Lung microvascular endothelial cell (primary cell): ENCODE measurements around the gene EDA. TPM values are rescaled to one million over a fixed set of nuclear protein-coding genes. Genes with fewer than 3 reads are reported as not detected.

ENCODE experiments used
- DNase-seq, 2 donors: peaks; one replicate each; pipeline versions ENCODE4 v3.0.0 to v3.0.0-alpha.2; 2010; ENCODE audit warnings: low read depth in 2 of 2
- total RNA-seq: library from RNA; depleted of rRNA; stranded (reverse); fragments of >200 nt; gene quantifications from 2 replicates; pipeline ENCODE4 v1.2.1, GENCODE V29; 2014

Gene EDA
- total RNA-seq, 1 donor from 2014 or later, result 0.20 TPM

DNA sequence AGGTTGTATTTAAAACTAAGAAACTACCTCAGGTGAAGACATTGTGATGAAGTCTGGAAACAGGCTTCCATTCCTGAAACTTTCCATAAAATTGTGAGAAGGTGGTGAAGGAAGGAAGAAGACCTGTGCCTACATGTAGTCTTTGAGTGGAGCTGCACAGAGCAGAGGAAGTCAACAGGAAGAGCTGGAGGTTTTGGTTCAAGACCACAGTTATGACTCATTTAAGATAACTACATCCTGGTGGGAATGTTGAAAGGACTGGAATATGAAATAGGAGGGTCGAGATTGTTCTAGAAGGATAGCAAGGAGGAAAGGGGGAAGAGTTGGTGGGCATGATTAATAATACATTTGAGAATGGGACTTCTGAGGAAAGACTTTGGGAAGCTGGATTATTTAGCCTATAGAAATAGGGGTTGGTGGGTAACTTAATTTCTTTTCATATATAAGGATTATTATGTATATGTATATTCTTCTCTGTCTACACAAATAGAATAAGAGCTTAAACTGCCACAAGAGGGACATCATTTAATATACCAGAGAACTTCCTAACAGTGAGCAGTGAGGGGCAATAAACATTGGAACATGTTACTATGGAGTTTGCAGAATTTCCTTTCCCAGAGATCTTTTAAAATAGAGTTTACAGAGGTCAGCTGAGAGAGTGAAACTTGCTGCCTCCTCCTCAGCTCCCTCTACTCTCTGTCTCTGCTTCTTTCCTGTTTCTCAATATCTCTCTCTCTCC is 410.4 kb downstream of the EDA start:
- peak; percentile 45 to 61 for DNase-seq

DNA sequence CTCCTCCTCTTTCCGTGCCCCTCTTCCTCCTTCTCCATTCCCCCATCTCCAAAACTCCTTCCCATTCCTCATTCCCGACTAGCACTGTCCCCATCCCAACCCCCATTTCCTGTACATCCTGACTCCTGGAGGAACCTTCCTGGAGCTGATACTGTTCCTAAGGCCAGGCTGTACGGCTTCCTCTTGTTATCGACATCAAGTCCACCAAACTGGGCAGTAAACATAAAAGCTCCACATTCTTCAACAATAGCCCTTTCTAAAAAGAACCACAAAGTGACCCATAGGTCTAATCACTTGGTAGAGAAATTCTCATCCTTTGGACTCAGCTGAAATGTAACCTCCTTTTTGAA is 410.9 kb downstream of the EDA start:
- DNase-seq, result peak; percentile 30 to 64

DNA sequence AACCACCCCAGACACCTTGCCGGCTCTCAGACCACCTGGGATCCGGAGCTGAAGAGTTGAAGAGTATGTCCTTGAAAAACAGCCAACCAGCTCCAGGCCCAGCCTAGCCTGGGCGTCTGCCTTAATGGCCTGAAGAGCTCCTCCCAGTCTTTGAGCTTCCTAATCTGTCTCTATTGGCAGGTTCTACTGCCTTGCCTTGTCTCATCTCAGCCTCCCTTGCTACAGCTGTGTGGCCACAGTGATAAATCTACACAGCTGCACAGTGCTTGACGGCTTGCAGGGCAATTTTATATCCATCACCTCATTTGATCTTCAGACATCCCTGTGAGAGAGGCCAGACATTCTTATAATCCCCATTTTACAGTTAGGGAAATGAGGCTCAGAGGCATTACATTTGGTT is 413.9 kb downstream of the EDA start:
- no peak for DNase-seq

DNA sequence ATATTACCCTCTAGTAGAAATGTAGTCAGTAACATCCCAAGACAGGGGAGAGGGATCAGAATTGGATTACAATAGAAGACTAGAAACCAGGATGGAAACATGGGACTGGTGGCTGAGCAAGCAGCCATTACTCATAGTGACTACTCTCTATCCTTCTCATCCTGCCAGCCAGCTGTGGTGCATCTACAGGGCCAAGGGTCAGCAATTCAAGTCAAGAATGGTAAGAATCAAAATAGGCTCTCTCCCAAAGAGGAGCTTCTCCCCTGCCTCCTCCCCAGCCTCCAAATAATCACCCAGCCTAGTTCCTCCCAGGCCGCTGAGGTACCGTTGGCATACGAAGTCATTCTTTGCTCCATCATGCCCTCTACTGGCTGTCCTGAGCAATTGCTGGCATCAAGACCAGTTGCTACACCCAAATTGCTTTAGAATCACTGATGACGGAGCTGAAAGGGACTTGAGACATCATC is 414.4 kb downstream of the EDA start:
- peak; percentile 61 to 73 for DNase-seq

DNA sequence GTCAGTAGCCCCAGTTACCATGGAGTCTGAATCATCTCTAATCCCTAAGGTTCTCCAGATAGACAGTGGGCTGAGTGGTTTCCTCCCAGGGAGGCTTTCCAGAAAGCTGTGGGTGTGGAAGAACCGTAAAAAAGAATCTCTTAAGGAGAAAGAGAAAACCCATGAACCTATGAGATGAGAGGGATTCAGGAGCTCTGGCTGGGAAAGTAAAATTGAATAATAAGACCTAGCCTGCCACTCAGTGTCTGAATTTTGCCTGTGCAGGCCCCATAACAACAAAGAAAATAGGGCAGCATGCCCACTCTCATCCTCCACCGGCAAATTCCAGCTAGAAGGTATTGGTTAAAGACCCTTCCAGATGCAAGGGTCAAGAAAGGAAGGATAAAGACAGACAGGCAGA is 416.9 kb downstream of the EDA start:
- DNase-seq, result peak in 1 of 2 donors; percentile 39

DNA sequence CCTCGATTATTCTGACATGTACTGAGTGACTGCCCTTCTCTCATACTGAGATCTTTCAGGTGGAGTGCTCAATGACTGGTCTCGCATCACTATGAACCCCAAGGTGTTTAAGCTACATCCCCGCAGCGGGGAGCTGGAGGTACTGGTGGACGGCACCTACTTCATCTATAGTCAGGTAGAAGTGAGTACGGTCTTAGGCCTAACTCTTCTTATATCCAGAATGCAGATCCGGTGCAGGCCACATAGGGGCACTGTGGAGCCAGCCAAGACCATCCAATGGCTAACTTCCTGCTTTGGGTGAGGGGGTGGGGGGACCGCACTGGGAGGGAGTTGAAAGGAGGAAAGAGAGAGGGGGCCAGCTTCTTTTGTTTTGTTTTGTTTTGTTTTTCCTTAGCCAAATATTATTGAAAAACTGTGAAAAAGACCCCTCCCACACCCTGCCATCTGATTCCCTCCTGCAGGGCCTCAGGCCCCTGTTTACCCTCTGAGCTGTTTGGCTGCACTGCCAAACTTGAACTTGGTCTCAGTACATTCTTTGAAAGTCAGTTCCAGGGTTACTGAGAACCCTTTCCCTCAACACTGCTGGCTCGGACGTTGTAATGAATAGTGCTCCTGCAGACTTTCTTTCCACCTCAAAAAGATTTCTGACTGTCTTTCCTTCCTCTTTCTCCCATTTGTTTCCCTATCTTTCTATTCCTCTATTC is 417.6 kb downstream of the EDA start:
- peak; percentile 52 to 78 for DNase-seq

DNA sequence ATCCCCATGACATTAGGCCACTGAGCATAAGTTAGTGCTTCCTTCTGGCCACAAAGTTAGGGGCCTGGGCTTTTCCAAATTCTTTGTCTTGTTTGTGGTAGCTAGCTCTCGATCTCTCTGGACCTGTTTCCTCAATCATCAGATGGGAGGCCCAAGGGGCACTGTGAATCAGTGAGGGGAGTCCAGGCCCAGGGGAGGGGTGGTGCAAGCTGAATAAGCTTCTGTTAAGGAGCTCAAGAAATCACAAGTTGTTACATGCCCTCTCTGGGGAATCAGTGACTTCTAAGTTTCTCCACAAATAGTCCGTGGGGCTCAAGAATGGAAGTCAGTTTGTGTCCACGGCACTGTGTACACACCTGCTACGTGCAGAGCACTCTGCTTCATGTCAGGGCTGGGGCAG is 418.7 kb downstream of the EDA start:
- DNase-seq, result no peak

DNA sequence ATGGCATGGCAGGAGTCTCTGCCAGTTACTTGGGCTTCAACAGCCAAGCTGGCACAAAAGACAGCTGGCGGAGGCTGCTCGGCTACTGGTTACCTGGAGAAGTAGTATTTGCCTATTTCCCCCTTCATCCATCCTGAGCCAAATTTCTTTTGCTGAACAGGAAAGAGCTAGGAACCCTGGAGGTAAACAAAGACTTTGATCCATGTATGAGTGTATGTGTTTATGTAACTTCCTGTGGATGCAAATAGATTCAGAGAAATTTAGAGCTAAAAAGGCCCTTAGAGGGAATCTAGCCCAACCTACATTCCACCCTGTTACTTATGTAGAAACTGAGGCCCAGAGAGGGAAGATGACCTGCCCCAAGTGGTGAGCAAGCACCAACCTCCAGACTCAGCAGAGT is 422.6 kb downstream of the EDA start:
- no peak for DNase-seq

DNA sequence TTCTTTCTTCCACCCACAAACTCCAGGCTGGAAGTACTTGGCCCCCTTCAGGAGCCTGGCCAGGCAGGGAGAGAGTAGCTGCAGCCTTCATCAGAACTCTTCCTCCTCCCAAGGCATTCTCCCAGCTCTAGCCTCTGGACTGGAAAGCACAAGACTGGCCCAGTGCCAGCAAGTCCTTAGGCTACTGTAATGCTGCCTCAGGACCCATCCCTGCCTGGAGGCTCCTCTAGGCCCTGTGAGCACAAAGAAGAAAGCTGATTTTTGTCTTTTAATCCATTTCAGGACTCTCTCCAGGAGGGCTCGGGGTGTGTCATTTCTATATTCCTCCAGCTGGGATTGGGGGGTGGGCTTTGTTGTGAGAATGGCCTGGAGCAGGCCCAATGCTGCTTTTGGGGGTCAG is 423.0 kb downstream of the EDA start:
- DNase-seq, result peak in 1 of 2 donors; percentile 38

DNA sequence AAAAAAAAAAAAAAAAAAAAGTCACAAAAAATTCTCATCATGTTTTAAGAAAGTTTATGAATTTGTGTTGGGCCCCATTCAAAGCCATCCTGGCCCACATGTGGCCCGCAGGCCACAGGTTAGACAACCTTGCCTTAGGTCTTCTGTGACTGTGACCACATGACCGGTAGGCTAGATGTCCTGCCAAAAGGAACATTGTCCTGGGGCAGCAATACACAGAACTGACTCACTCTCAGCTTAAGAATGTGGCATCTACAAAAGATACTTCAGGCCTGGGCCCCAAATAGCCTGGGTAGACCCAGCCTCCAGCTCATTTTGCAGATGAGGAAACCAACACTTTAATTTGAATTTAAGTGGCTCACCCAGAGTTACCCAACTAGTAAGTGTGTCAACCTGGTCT is 423.8 kb downstream of the EDA start:
- no peak for DNase-seq

DNA sequence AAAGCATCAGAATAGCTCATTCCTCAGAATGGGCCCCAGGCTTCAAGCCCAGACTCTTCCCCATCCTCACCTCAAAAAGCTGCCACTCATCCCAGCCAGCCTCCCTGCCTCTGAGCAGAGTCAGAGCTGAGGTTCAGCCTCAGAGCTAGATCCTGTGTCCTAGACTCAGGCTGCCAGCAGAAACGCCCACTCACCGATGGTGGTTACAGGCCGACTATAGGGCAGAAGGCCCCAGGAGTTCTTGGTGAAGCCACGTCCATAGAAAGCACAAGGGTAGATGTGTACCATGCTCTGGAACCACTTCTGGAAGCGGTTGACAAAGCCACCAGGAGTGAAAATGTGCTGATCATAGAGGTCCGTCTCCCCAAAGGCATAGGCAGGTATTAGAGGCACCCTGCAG is 426.1 kb downstream of the EDA start:
- DNase-seq, result no peak

DNA sequence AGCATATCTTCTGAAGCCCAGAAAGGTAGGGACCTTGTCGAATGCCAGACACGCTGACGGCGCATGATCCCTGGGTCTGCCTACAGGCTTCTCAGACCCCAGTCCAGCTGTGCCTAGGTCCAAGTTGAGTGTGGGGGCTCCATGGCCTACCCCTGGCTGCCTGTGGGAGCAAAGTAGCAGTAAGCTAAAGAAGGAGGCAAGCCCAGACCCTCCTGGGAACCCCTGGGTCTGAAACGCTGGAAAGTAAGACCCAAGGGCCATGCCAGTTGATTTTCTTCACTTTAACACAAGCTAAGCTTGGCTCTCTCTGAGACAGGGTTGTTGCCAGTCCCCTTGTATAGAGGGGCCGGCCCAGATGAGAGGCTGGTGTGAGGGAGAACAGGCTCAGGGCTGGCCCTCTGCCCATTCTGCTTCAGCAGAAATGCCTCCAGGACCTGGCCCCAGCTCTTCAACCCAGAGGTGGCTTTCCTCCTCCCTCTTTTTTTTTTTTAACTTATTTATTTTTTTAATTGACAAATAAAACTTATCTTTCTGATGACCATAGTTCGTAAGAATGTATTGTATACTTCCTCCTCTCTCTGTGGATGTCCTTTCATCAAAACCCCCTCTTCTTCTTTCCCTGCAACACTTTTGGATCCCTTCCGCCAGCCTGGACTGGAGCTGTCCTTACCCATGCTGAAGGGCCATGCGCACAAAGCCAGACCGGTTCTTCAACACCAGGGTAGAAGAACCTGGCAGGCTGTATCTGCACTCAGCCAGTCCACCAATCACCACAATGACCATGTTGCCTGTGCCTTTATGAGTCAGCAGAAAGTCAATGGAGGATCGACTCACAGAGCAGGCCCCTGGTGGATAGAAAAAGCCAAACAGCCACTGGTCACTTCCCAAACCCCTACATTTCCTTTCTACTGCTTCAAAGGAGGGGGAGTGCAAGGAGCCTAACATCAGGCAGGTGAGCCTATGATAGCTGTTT is 426.8 kb downstream of the EDA start:
- peak in 1 of 2 donors; percentile 13 for DNase-seq

DNA sequence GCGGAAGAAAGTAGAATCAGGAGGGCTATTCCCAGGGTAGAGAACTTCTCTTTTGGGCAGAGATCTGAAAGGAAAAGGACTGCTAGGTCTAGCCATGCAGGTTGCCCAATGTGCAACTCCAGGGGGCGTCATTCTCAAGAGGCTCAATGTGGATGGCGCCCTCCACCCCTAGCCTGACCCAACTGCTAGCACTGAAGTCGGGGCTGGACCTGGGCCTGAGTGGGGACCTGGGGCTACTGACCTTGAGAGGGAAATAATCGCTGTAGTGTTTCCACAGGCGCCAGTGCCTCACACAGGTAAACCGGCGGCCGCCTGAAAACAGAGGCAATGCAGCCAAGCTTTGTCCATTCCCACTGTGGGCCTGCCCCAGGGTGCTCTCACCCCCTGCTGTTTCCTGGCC is 427.8 kb downstream of the EDA start:
- no peak for DNase-seq

DNA sequence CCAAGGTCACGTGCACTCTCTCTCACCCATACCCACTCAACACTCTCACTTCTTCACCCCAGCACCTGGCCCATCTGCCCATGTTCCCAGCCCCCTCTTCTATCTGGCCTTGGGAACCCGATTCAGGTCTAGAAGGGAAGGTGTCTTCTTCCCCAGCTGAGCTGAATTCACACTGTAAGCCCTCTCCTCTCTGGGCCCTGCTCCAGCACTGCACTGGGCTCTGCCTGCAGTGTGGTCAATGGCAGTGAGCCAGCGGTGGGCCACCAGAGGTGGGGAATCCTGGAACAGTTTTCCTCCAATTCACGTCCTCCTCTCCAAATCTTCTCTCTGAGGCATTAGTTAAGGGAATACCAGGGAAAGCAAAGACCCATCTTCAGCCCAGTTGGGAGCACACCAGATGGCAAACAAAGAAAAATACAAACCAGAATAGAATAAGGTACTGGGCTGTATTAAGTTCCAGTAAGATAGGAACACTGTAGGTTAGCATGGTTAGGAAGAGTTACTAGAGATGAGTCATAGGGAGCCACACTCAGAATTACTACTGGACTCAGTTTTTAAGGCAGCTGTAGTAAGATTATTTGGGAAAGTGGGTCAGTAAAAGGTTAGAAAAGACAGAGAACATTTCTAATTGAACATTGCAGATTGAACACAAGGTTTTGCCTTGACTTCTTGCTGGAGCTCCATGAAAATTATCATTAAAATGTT is 428.8 kb downstream of the EDA start:
- peak; percentile 31 to 62 for DNase-seq

DNA sequence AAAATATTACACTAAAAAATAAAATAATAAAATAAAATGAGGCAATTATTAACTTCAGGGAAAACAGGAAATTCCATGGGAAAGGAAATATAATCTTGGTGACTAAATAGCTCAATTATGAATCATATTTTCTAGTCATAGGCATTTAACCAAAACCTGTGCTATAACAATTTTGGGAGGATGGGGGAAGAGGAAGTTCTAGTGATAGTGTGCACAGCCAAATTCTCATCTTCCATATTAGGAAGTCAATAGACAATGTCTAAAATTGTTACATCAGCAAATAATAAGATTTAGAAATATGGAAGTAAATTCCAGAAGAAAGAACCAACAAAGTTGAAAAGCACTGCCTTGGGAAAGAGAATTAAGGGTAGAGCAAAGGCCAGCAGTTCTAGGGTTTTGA is 431.1 kb downstream of the EDA start:
- DNase-seq, result peak; percentile 55 to 83

DNA sequence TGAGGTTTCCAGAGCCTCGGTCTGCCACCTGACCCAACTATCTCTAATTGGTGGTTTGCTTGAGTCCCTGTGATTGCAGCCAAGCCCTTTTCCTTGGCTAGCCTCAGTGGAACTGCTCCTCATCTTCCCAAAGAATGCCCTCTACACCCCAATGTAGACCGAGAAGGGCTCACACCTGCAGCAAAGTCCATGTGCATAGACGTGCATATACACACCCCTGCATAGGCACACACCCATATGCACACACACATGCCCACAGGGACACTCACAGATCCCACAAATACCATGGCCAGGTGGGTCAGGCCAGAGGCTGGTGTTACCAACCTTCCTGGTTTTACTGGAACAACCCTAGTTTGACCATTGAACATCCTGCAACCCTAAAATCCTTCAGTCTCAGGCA is 433.5 kb downstream of the EDA start:
- DNase-seq, result no peak

DNA sequence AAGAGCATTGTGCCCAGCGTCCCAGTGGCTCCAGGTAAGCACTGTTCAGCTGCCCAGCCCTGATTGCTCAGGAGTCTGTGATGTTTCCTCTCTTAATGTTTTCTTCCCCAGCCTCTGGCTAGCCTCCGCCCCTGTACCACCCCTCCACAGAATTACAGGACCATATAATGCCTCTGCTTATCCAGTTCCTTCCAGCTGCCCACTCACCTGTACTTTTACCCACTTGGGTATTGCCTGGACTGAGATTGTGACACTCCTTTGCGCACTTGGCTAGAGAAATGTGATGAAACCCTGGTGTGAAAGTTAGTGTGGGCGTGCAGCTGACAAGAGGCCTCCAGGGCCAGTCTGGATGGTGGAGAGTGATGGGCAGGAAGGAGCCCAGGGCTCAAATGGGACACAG is 434.0 kb downstream of the EDA start, which contains the start of gene AWAT2:
Gene AWAT2 (minus strand): TSS at position 14 of the 400 bp plus-strand sequence. CDS start 6 bp downstream, at position 8.
- DNase-seq, result no peak

DNA sequence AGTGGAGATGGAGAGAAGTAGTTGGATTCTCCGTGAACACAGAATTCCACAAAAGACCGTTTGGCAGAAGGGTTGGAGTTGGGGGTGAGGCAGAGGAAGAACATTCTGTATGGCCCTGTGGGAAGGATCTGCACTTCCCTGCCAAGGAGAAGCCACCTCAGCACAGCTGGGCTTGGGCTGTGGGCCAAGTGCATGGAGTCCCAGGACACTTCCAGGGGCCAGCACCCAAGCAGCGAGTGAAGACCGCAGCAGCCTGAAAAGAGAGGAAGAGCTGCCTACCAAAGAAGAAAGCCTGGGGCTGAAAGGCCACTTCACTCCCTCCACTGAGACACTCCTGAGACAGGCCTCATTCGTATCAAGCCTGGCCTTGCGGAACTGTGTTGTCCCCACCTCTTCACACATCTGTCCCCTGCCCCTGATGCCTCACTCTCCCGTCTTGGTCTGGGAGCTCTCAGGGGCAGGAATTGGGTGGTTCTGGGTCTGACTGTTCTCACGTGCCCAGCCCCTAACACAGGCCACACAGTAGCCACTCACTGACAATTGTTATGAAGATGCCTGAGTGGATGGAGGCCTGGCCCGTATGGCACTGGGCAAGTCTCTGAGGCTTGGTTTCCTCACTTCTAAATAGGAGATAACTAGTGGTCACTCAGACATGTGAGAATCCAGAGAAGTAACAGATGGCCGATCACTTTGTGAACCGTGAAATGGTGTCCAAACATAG is 437.1 kb downstream of the EDA start:
- no peak for DNase-seq

DNA sequence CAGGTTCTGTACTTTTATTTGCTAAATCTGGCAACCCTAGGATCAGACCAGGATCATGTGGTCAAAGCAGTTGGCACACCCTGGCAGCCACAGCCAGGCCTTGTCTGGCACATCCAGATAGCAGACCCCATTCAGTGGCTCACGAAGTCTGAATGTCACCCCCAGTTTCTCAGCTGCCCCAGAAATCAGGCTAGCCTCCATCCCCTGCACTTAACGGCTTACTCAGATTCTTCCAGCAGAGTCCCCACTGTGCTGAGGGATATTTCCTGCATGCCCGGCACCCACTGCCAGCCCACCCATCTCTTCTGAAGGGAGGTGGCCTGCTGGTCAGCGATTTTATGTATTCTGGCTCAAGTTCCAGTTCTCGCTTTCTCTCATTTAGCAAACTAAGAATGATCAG is 438.5 kb downstream of the EDA start:
- no peak for DNase-seq

DNA sequence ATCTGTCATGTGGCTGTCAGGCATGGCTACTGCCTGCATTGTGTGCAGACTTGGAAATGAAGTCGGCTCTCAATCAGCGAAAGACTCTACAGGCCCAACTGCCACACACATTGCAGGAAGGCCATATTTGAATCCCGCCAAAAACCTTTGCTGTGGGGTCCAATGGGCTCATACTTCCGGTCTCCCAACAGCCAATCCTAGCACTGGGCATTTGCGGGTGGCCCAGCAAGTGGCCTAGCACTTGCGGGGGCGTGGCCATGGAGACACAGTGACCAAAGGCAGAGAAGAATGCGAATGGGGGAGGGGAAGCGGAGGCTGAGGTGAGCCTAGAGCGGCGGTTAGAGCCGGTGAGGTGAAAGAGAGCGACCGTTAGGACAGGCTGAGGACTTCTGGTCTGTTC is 446.2 kb downstream of the EDA start, which contains the start of gene OTUD6A:
Gene OTUD6A (plus strand): TSS at position 382 of the 400 bp plus-strand sequence. CDS start 68 bp downstream, outside the sequence.
- no peak for DNase-seq
